GM20000 (cell line): Measurements from ENCODE around the gene RTN4R.

Source experiments
- DNase-seq: peaks from one replicate; pipeline ENCODE4 v3.0.0; 2012; ENCODE audit warnings: low spot score
- TF ChIP-seq, protein P1 (sequence below): IDR thresholded peaks from 2 replicates; pipeline ENCODE4 v1.5.1; 2012; ENCODE audit warnings: mild to moderate bottlenecking, control low read depth; ENCODE audit errors: extremely low read depth, missing control alignments

RTN4R gene

DNA sequence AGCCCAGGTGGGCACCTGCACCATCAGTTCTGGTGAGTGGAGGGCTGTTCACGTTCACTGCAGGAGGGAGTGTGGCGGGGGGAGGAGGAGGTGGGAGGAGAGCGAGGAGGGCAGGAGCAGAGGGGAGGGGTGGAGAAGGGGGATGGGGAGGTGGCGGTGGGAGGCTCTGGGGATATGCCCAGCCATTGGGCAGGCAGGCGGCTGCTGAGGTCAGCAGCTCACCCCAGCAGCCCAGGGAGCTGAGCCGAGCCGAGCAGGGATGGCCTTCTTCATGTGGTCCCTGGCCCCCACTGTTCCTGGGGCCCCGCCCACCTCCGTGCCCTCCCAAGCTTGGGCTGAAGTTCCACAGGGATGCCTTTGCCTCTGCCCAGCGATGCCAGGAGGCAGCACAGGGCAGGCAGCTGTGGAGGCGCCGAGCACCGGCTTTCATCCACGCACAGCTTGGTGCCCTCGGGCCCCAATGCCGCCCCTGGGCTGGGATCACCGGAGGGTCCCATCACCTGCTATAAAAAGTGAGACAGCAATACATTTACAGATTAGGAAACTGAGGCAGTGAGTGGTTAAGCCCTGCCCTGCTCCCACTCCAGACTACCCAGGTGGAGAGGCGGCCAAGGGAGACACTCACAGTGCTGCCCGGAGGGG lies 21.6 kb downstream of the RTN4R start:
- TF ChIP-seq, protein P1, sequence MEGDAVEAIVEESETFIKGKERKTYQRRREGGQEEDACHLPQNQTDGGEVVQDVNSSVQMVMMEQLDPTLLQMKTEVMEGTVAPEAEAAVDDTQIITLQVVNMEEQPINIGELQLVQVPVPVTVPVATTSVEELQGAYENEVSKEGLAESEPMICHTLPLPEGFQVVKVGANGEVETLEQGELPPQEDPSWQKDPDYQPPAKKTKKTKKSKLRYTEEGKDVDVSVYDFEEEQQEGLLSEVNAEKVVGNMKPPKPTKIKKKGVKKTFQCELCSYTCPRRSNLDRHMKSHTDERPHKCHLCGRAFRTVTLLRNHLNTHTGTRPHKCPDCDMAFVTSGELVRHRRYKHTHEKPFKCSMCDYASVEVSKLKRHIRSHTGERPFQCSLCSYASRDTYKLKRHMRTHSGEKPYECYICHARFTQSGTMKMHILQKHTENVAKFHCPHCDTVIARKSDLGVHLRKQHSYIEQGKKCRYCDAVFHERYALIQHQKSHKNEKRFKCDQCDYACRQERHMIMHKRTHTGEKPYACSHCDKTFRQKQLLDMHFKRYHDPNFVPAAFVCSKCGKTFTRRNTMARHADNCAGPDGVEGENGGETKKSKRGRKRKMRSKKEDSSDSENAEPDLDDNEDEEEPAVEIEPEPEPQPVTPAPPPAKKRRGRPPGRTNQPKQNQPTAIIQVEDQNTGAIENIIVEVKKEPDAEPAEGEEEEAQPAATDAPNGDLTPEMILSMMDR, result no peak
- DNase-seq, result no peak

DNA sequence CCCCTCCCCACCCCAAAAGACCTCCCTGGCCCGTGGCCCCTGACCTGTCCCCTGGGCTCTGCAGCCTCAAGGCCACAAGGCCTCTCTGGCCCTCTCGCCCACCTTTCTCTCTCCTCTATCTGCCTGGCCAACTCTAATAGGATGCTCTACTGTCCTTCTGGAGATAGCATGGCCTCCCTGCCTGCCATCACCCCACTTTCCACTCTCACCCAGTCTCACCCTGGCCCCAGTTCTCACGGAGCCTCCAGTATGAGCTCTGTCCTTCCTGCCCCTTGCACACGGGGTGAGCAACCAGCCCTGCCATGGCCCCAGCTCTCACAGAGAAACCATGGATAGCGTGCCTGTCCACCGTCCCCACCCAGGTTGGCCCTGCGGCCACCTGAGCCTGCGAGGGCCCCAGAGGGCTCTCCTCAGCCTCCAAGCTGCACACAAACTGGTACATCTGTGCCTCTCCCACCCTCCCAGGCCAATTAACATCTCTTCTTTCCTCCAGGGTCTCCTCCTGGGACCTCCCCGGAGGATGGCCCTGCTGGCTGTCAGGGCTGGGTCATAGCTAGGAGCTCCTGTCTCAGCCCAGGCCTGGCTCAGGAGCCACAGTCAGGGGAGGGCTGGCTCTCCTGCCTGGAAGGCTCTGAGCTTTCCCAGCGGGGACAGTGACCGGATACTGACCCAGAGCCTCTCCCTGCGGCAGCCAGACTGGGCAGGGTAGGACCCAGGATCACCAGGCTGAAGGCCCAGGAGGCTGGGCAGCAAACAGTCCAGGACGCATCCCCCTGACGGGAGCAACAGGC lies 22.3 kb downstream of the RTN4R start:
- DNase-seq, result no peak
- TF ChIP-seq, protein P1, result no peak

DNA sequence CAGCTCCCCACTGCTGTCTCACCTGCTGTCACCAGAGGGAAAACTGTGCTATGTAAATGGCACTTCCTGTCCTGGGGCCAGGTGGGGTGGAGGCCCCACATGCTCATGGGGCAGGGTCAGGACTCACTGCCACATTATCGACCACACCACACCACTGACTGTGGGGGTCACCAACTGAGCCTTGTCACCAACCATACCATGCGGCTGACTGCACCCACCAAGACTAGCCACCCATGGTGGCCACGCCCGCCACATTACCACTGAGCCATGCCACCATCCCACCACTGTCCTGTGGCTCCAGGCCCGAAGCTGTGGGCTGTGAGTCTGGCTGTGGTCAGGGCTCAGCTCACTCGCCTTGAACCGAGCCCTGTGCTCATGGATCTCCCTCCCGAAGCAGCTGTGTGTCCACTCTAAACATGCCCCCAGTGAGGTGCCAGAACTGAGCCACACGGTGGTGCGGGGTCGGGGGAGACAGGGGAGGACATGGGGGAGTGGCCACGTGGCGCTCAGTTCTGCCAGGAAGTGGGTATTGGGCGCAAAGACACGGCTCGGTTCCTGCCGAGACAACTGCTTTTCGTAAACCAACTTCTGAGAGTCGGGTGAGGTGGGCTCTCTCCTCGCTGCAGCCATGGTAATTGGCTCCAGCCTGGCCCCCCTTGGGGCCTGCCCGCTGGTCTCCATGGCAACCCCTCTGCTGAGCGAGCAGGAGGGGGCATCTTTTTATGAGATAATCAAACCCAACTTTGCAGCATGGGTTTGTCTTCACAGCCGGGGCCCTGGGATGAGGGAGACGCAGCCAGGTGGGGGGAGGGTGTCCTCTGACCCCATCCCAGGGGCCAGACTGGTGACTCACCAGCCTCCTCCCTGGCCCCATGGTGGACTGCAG lies 23.2 kb downstream of the RTN4R start:
- TF ChIP-seq, protein P1, result no peak
- peak; percentile 64 for DNase-seq

DNA sequence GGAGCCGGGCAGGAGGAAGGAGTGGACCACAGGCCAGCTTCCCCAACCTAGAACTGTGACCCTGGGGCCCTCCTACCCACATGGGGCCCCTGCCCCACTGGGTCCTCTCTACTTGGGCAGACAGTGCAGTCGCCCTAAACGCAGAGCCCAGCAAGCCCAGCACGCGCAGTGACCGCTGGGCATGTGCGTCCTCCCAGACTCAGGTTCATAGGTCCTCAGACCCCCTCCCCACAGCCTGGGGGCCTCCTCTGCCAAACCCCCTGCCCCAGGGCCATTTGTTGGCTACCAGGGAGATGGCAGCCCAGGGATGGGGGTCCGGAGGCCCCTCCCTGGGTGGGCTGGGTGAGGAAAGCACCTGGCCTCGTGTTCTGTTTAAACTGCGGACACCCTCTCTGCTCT lies 23.9 kb downstream of the RTN4R start:
- TF ChIP-seq, protein P1, result no peak
- no peak for DNase-seq

DNA sequence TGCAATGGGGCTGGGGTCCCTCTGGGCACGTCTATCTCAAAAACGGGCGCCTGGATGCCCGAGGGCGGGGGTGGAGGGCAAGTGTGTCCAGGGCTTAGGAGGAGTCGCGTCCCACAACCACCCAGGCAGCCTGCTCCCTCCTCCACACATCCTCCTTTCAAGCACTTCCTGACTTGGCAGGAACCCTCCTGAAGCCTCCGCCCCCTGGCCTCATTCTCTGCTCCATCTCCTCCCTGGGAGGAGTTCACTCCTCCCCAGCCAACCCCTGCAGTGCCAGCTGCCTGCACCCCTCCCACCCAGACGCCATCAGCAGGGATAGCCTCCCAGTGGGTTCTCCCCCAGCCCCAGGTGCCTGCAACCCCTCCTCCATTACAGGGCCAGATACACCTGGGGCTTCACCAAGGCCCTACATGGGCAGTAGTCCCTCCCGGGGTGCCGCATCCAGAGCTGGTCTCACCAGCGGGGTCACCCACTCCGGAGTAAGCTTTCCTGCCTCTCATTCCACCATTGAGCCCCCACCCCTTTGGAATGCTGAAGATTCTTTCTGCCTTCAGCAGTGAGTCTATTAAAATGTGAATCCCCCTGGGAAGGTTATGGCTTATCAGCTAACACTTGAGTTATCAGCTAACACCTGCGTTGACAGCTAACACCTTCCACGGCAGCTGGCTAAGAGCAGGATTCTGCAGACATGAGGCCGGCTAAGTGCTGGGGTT lies 24.4 kb downstream of the RTN4R start:
- TF ChIP-seq, protein P1, result no peak
- peak; percentile 64 for DNase-seq

DNA sequence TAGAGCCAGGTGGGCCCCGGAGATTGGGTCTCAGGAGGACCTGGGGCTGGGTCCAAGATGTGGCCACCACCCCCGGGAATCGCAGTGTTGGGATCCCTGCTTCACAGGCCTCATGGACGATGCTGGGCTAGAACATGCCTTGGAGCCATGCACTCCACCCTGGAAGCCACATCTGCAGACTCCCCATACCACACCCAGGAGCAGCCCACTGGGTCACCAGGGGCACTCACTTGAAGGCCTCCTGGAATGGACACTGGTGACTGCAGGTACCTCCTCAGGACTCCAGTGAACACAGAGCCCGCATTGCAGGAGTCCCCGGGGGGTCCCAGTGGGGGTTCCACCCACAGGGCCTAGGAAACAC lies 25.0 kb downstream of the RTN4R start:
- TF ChIP-seq, protein P1, result no peak

More for the DNA sequence above, 25.0 kb downstream of the RTN4R start:
- DNase-seq, result no peak
